BE2C (cell line): ENCODE data around the gene CDH22.

Experiments used
- DNase-seq: peaks from one replicate; pipeline ENCODE4 v3.0.0-alpha.2; 2020
- H3K27me3 ChIP-seq: fragments of 250-450 bp; sonication (Bioruptor Pico); 2 replicates; pipeline ENCODE4 v1.5.1; 2020; ENCODE audit warnings: mild to moderate bottlenecking
- H3K36me3 ChIP-seq: fragments of 250-450 bp; sonication (Bioruptor Pico); 2 replicates; pipeline ENCODE4 v1.5.1; 2020; ENCODE audit warnings: mild to moderate bottlenecking
- H3K4me1 ChIP-seq: fragments of 250-450 bp; sonication (Bioruptor Pico); 2 replicates; pipeline ENCODE4 v1.5.1; 2020
- H3K4me3 ChIP-seq: 2 replicates; pipeline ENCODE4 v1.5.1; 2011; ENCODE audit warnings: low read depth, low read length
- H3K9me3 ChIP-seq: fragments of 250-450 bp; sonication (Bioruptor Pico); 2 replicates; pipeline ENCODE4 v1.5.1; 2020
- TF ChIP-seq, protein P1 (sequence below): IDR thresholded peaks from 2 replicates; pipeline ENCODE4 v1.5.1; 2012; ENCODE audit warnings: mild to moderate bottlenecking, low read depth, low read length

Gene CDH22

DNA sequence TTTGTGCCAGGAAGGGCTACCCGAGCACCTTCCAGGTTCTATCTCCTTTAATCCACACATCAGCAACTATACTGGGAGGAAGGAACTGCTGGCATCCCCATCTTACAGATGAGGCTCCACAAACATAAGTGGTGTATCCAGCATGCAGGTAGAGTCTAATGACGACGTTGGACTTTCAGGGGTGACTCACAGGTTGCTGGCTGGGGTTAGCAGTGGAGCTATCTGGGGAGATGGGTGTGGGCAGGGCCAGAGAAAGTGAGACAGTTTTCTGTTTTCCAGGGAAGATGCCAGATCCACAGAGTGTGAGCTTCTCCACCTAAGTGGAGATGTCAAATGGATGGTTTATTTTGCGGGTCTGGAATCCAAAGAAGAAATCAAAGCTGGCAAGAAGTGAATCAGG, 31.8 kb downstream of the CDH22 start:
- no peaks in the 10 kb centered on the region for H3K36me3 ChIP-seq
- no peaks in the 10 kb centered on the region for H3K27me3 ChIP-seq
- TF ChIP-seq, protein P1, sequence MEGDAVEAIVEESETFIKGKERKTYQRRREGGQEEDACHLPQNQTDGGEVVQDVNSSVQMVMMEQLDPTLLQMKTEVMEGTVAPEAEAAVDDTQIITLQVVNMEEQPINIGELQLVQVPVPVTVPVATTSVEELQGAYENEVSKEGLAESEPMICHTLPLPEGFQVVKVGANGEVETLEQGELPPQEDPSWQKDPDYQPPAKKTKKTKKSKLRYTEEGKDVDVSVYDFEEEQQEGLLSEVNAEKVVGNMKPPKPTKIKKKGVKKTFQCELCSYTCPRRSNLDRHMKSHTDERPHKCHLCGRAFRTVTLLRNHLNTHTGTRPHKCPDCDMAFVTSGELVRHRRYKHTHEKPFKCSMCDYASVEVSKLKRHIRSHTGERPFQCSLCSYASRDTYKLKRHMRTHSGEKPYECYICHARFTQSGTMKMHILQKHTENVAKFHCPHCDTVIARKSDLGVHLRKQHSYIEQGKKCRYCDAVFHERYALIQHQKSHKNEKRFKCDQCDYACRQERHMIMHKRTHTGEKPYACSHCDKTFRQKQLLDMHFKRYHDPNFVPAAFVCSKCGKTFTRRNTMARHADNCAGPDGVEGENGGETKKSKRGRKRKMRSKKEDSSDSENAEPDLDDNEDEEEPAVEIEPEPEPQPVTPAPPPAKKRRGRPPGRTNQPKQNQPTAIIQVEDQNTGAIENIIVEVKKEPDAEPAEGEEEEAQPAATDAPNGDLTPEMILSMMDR = no peak
- H3K9me3 ChIP-seq = no peaks in the 10 kb centered on the region
- H3K4me3 ChIP-seq = no peak overlapping the region
- no peak for DNase-seq
- H3K4me1 ChIP-seq = no peaks in the 10 kb centered on the region

DNA sequence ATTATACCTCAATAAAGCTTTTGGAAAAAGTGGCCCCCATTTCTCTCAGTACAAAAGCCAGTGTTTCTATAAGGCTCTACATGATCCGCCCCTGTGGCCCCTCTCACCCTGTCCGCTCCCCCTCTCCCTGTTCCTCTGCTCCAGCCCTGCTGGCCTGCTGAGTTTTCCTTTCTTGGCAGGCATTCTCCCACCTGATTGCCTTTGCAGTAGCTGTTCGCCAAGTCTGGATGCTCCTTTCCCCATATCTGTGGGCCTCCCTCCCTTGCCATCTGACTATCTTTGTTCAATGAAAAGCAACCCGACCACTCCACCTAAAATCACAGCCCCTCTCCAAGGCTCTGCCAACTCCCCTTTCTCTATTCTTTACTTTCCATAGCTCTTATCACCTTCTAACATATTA, 33.2 kb downstream of the CDH22 start:
- H3K4me3 ChIP-seq = no peak overlapping the region
- no peak for DNase-seq
- H3K4me1 ChIP-seq = no peaks in the 10 kb centered on the region
- H3K27me3 ChIP-seq = no peaks in the 10 kb centered on the region
- TF ChIP-seq, protein P1 = no peak
- no peaks in the 10 kb centered on the region for H3K36me3 ChIP-seq
- H3K9me3 ChIP-seq = no peaks in the 10 kb centered on the region

DNA sequence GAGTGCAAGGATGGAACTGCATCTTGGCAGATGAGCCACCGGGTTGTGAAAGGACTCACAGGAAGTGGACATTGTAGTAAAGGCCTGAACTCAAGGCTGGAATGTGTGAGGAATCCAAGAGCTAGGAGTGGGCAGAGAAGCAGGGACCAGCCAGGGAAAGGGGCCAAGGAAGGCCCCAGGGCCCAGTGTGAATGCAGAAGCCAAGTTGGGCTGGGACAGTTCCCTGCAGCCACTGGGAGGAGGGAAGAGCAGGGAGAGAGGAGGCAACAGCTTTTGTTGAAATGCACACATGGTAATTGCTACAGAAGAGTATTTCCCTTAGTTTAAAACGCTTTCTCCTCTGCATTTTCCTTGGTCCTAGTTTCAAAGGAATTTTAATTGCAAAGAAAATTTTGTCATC, 34.6 kb downstream of the CDH22 start:
- Histone ChIP-seq H3K4me1 (no peaks in the 10 kb centered on the region), H3K36me3 (no peaks in the 10 kb centered on the region), H3K9me3 (no peaks in the 10 kb centered on the region), H3K27me3 (no peaks in the 10 kb centered on the region), H3K4me3 (no peak overlapping the region)
- TF ChIP-seq, protein P1 = no peak
- no peak for DNase-seq

DNA sequence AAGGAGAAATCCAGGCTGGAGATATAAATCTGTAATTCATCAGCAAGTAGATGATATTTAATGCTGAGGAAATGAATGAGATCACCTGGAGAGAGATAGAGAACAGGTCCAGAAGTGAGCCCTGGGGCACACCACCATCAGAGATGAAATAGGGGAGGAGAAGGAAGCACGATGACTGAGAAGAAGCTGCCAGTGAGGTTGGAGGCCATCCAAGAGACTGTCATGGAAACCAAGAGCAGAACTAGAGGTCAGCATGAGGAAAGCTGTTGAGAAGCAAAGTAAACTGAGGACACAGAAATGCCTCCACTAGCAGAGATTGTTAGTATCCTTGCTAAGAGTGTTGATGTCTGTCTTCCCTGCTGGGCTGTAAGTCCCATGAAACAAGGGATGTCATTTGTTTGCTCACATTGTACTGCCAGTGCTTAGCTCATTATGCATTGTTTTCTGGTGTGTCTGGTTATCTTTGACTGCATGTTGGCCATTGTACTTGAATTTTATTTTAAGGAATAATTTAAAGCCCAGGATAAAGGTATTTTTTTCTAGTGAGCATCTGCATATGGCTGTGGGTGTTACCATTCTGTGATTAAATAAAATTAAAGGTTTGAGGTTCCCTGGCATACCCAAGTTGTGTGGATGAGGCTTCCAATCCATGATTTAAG, 35.8 kb downstream of the CDH22 start:
- no peak overlapping the region for H3K4me3 ChIP-seq
- H3K9me3 ChIP-seq = no peaks in the 10 kb centered on the region
- DNase-seq = no peak
- H3K27me3 ChIP-seq = no peaks in the 10 kb centered on the region
- TF ChIP-seq, protein P1 = no peak
- no peaks in the 10 kb centered on the region for H3K36me3 ChIP-seq
- H3K4me1 ChIP-seq = no peaks in the 10 kb centered on the region

DNA sequence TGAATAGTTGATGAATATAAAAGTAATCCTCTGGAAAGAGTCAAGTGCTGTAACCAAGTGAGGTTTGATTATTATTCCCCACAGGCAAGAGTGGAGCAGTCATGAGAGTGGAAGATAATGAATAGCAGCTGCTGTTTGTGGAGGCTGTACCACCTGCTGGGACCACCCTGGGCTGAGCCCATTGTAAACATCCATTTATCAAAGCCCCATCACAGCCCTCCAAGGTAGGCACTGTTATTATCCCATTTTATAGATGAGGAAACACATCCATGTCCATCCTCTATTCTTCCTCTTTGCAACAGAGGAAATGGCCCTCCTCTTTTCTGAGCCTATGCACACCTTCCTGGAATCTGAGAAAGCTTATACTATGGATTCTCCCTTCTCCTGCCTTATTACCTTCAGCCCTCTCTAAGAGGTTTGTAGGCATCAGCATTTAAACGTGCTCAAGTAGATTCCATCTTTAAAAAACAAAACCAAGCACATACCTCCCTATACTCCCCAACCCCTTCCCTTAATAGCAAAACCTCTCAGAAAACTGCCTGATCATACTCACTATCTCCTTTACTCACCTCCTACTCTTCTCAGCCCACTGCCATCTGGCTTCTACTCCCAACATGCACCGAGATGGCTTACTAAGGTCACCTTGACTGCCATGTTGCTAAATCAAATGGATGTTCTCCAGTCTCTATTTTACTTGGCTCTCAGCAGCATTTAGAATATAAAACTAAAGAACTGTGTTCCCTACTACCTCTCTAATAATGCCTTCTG, 37.1 kb downstream of the CDH22 start:
- Histone ChIP-seq H3K27me3 (no peaks in the 10 kb centered on the region), H3K9me3 (no peaks in the 10 kb centered on the region), H3K4me3 (no peak overlapping the region), H3K36me3 (no peaks in the 10 kb centered on the region), H3K4me1 (no peaks in the 10 kb centered on the region)
- TF ChIP-seq, protein P1 = no peak
- DNase-seq = no peak

DNA sequence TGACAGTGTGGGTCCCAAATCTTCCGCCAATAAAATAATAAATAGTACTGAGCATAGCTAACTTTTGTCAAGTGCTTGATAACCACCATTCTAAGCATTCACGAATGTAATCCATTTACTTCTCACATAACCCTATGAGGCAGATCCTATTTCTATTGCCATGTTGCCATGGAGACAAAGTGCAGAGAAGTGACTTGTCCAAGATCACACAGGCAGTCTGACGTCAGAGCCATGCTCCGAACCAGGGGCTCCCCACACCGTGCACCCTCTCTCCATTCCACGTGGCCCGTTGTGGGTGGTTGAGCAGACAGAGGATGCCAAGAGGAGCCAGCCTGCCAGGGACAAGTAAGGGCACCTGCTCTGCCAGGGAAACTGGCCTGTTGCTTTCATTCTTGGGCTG, 38.9 kb downstream of the CDH22 start:
- DNase-seq = no peak
- Histone ChIP-seq H3K27me3 (no peaks in the 10 kb centered on the region), H3K9me3 (no peaks in the 10 kb centered on the region)

More for the DNA sequence above, 38.9 kb downstream of the CDH22 start:
- no peaks in the 10 kb centered on the region for H3K4me1 ChIP-seq
- TF ChIP-seq, protein P1 = no peak
- H3K36me3 ChIP-seq = no peaks in the 10 kb centered on the region
- no peak overlapping the region for H3K4me3 ChIP-seq
